Spleen (tissue), 7 donors: ENCODE data around the gene LNX1.

Experiments
- POLR2A ChIP-seq, 3 donors: fragments of 450-650 bp; IDR thresholded peaks; one replicate each; pipeline ENCODE4 v1.5.1; 2017; ENCODE audit warnings: antibody characterized with exemption in 3 of 3, mild to moderate bottlenecking in 1 of 3
- TF ChIP-seq, protein P1 (sequence below), 11 experiments: fragments of 200-600 bp in 7 of 11; fragments of 450-650 bp in 4 of 11; sonication (generic) in 4 of 11; IDR thresholded peaks in 8 of 11; conservative IDR thresholded peaks in 3 of 11; 1 replicate in 7 of 11; 2 replicates in 4 of 11; pipeline versions ENCODE4 v1.4.0 to v1.8.0; 2016 to 2021; ENCODE audit warnings: antibody characterized with exemption in 11 of 11, inconsistent platforms in 4 of 11, mild to moderate bottlenecking in 1 of 11
- donor health status: DM: no; HTN: no; CAD: no; lungs with moderate emphysema.
- donor health status: DM: no; HTN: no; CAD: no.
- donor health status: DM: no; HTN: no; CAD: no.

DNA sequence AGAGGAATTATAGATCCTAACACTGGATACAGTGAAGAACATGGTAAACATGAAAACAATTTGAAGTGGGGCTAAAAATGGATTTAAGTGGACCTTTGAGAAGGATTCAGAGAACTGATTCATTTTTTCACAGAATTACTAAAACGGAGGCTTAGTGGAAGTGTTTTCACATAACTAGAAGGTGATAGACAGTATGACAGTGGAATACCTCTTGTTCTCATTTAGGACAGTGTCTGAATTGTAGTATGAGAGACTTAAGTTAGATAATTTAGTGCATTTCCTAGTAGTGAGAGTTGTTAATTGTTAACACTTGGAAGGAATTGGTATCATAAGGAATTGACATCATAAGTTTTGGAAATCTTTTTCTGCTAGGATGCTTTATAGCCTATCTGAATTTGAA, 149.7 kb downstream of the LNX1 start:
- TF ChIP-seq, protein P1, sequence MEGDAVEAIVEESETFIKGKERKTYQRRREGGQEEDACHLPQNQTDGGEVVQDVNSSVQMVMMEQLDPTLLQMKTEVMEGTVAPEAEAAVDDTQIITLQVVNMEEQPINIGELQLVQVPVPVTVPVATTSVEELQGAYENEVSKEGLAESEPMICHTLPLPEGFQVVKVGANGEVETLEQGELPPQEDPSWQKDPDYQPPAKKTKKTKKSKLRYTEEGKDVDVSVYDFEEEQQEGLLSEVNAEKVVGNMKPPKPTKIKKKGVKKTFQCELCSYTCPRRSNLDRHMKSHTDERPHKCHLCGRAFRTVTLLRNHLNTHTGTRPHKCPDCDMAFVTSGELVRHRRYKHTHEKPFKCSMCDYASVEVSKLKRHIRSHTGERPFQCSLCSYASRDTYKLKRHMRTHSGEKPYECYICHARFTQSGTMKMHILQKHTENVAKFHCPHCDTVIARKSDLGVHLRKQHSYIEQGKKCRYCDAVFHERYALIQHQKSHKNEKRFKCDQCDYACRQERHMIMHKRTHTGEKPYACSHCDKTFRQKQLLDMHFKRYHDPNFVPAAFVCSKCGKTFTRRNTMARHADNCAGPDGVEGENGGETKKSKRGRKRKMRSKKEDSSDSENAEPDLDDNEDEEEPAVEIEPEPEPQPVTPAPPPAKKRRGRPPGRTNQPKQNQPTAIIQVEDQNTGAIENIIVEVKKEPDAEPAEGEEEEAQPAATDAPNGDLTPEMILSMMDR (IDR thresholded peaks at IDR 0.05 in 8 of 11, conservative IDR thresholded peaks at IDR 0.05 in 3 of 11), result no peak
- TF ChIP-seq POLR2A (IDR thresholded peaks at IDR 0.05), result no peak
